GM12878 (cell line): ENCODE data around the gene GGCT. TPM values are rescaled to one million over a fixed set of nuclear protein-coding genes. Genes with fewer than 3 reads are reported as not detected.
A peak's percentile ranks its signal among the peaks of the same experiment; 100 is the strongest.

ENCODE experiments used
- ASH2L ChIP-seq: fragments of 300-600, 200-600 bp; sonication (generic); IDR thresholded peaks from 2 replicates; pipeline ENCODE4 v1.6.1; 2017; ENCODE audit warnings: low read depth, mild to moderate bottlenecking, borderline replicate concordance
- BCL3 ChIP-seq: IDR thresholded peaks from 2 replicates; pipeline ENCODE4 v1.6.1; 2011; ENCODE audit warnings: borderline replicate concordance, low read depth, mild to moderate bottlenecking, moderate library complexity, low read length; ENCODE audit not compliant: insufficient read depth, poor library complexity, severe bottlenecking
- CREM ChIP-seq: IDR thresholded peaks from 2 replicates; pipeline ENCODE4 v1.6.1; 2014; ENCODE audit warnings: antibody characterized with exemption, low read depth
- ETV6 ChIP-seq, 2 experiments: fragments of 450-650 bp in 1 of 2; IDR thresholded peaks in 1 of 2; conservative IDR thresholded peaks in 1 of 2; 2 replicates each; pipeline ENCODE4 v1.6.1; 2014; ENCODE audit warnings: antibody characterized with exemption in 1 of 2, borderline replicate concordance in 1 of 2, low read depth in 1 of 2, mild to moderate bottlenecking in 1 of 2, moderate library complexity in 1 of 2
- HDAC6 ChIP-seq: fragments of 200-600 bp; sonication (generic); IDR thresholded peaks from one replicate; pipeline ENCODE4 v1.8.0; 2017; ENCODE audit warnings: antibody characterized with exemption; ENCODE audit not compliant: unreplicated experiment
- MYC ChIP-seq: IDR thresholded peaks from 2 replicates; pipeline ENCODE4 v1.6.1; 2011; ENCODE audit warnings: mild to moderate bottlenecking, low read length, moderate library complexity, inconsistent platforms; ENCODE audit not compliant: insufficient read depth, insufficient replicate concordance, insufficient read length, severe bottlenecking
- POLR2AphosphoS2 ChIP-seq: IDR thresholded peaks from 2 replicates; pipeline ENCODE4 v1.6.1; 2011; ENCODE audit warnings: low read depth, mild to moderate bottlenecking, low read length, improper control_type of control experiment, moderate library complexity
- SMAD5 ChIP-seq: IDR thresholded peaks from 2 replicates; pipeline ENCODE4 v1.6.1; 2016; ENCODE audit warnings: antibody characterized with exemption, low read depth
- polyA plus RNA-seq, 11 experiments: library from polyadenylated mRNA; depleted of rRNA in 4 of 11; unstranded in 6 of 11; stranded (reverse) in 5 of 11; fragments of >200 nt; fragmentation: Nextera tagmentation in 4 of 11; fragmentation: Illumina TruSeq in 1 of 11; extraction: Ambion mirVana in 4 of 11; extraction: Trizol in 1 of 11; gene quantifications; 1 replicate in 1 of 11; 2 replicates in 10 of 11; pipeline versions ENCODE4 v1.2.1 to v1.2.3, GENCODE V29; 2011 to 2016; ENCODE audit warnings: inconsistent platforms in 2 of 11, missing spikeins in 2 of 11, low read depth in 1 of 11
- total RNA-seq, 4 experiments: library from RNA; depleted of rRNA in 3 of 4; stranded (reverse); fragments of >200 nt in 3 of 4; fragmentation: Illumina TruSeq in 1 of 4; extraction: Trizol in 1 of 4; gene quantifications; 2 replicates each; pipeline versions ENCODE4 v1.2.1 to v1.2.3, GENCODE V29; 2013 to 2021
- TF ChIP-seq, protein P1 (sequence below): IDR thresholded peaks from 2 replicates; pipeline ENCODE4 v1.6.1; 2011; ENCODE audit warnings: mild to moderate bottlenecking, low read depth, low read length, moderate library complexity; ENCODE audit not compliant: insufficient replicate concordance
- TF ChIP-seq, protein P2 (sequence below): fragments of 450-650 bp; IDR thresholded peaks from 2 replicates; pipeline ENCODE4 v1.6.1; 2017; ENCODE audit warnings: mild to moderate bottlenecking, moderate library complexity
- TF ChIP-seq, protein P3 (sequence below): fragments of 450-650 bp; IDR thresholded peaks from 2 replicates; pipeline ENCODE4 v1.6.1; 2017; ENCODE audit warnings: mild to moderate bottlenecking, low read depth, inconsistent platforms; ENCODE audit not compliant: poor library complexity, severe bottlenecking
- TF ChIP-seq, protein P4 (sequence below): fragments of 450-650 bp; IDR thresholded peaks from 2 replicates; pipeline ENCODE4 v1.6.1; 2018; ENCODE audit warnings: borderline replicate concordance, mild to moderate bottlenecking; ENCODE audit not compliant: partially characterized antibody
- TF ChIP-seq, protein P5 (sequence below): IDR thresholded peaks from 2 replicates; pipeline ENCODE4 v1.6.1; 2012; ENCODE audit warnings: low read depth, low read length, improper control_type of control experiment

Gene GGCT
- total and polyA plus RNA-seq, 10 of the 15 experiments (the other 5 are each of a cell fraction or from before 2014, with no cell fraction given), result 57.0 to 215 (median 92.3) TPM

DNA sequence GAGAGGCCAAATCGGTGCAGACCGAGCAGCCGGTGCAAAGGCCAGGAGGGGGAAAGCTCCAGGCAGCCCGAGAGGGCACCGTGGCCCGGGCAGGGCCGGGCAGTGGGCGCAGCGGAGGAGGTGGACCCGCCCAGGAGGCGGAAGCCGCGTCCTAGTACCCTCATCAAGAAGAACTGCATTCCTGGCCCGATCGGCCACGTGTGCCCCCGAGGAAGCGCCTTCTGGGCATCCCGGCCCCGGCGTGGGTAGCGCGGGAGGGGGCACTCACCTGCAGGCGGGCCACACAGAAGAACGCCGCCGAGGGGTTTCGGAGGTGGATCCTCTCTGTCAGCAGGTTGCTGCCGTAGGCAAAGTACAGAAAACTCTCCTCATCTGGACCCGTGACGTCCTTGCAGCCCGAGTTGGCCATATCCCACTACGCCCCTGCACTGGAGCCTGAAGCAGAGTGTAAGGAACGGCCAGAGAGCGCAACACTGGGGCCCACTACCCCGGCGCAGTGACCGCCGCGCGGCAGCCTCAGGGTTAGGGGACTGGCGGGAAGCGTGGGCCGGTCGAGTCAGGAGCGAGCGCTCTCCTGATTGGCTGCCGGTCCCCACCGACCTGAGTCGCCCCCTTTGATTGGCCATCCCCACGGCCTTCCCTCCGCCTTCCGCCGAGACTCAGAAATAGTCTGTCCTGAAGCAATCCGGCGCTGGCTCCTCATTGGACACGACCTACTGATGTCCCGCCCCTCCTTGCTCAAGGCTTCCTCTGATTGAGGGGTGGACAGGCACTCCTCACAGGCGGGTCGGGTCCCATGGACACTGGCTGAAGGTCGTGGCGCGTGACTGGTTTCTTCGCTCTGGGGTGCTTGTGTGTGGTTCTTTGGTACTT lies at the start of gene GGCT (continued):
- TF ChIP-seq, protein P1, sequence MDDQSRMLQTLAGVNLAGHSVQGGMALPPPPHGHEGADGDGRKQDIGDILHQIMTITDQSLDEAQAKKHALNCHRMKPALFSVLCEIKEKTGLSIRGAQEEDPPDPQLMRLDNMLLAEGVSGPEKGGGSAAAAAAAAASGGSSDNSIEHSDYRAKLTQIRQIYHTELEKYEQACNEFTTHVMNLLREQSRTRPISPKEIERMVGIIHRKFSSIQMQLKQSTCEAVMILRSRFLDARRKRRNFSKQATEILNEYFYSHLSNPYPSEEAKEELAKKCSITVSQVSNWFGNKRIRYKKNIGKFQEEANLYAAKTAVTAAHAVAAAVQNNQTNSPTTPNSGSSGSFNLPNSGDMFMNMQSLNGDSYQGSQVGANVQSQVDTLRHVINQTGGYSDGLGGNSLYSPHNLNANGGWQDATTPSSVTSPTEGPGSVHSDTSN, result peak; percentile 61
- TF ChIP-seq POLR2AphosphoS2 (peak; percentile 77; the same call in 1 of the 2 replicates), HDAC6 (no peak), MYC (peak; percentile 59), ETV6 (conservative IDR thresholded peaks at IDR 0.05 in 1 of 2, IDR thresholded peaks at IDR 0.05 in 1 of 2; ENCODE audit: borderline replicate concordance in 1 of 2, low read depth in 1 of 2) (no peak), SMAD5 (peak; percentile 89), BCL3 (peak; percentile 33), CREM (peak; percentile 38; the same call in 1 of the 2 replicates), ASH2L (no peak)
- TF ChIP-seq, protein P2, sequence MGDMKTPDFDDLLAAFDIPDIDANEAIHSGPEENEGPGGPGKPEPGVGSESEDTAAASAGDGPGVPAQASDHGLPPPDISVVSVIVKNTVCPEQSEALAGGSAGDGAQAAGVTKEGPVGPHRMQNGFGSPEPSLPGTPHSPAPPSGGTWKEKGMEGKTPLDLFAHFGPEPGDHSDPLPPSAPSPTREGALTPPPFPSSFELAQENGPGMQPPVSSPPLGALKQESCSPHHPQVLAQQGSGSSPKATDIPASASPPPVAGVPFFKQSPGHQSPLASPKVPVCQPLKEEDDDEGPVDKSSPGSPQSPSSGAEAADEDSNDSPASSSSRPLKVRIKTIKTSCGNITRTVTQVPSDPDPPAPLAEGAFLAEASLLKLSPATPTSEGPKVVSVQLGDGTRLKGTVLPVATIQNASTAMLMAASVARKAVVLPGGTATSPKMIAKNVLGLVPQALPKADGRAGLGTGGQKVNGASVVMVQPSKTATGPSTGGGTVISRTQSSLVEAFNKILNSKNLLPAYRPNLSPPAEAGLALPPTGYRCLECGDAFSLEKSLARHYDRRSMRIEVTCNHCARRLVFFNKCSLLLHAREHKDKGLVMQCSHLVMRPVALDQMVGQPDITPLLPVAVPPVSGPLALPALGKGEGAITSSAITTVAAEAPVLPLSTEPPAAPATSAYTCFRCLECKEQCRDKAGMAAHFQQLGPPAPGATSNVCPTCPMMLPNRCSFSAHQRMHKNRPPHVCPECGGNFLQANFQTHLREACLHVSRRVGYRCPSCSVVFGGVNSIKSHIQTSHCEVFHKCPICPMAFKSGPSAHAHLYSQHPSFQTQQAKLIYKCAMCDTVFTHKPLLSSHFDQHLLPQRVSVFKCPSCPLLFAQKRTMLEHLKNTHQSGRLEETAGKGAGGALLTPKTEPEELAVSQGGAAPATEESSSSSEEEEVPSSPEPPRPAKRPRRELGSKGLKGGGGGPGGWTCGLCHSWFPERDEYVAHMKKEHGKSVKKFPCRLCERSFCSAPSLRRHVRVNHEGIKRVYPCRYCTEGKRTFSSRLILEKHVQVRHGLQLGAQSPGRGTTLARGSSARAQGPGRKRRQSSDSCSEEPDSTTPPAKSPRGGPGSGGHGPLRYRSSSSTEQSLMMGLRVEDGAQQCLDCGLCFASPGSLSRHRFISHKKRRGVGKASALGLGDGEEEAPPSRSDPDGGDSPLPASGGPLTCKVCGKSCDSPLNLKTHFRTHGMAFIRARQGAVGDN, result 0 out of 2 replicates have a peak, but pooled peaks have one; percentile 12
- TF ChIP-seq, protein P3, sequence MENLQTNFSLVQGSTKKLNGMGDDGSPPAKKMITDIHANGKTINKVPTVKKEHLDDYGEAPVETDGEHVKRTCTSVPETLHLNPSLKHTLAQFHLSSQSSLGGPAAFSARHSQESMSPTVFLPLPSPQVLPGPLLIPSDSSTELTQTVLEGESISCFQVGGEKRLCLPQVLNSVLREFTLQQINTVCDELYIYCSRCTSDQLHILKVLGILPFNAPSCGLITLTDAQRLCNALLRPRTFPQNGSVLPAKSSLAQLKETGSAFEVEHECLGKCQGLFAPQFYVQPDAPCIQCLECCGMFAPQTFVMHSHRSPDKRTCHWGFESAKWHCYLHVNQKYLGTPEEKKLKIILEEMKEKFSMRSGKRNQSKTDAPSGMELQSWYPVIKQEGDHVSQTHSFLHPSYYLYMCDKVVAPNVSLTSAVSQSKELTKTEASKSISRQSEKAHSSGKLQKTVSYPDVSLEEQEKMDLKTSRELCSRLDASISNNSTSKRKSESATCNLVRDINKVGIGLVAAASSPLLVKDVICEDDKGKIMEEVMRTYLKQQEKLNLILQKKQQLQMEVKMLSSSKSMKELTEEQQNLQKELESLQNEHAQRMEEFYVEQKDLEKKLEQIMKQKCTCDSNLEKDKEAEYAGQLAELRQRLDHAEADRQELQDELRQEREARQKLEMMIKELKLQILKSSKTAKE, result peak; percentile 26
- TF ChIP-seq, protein P4, sequence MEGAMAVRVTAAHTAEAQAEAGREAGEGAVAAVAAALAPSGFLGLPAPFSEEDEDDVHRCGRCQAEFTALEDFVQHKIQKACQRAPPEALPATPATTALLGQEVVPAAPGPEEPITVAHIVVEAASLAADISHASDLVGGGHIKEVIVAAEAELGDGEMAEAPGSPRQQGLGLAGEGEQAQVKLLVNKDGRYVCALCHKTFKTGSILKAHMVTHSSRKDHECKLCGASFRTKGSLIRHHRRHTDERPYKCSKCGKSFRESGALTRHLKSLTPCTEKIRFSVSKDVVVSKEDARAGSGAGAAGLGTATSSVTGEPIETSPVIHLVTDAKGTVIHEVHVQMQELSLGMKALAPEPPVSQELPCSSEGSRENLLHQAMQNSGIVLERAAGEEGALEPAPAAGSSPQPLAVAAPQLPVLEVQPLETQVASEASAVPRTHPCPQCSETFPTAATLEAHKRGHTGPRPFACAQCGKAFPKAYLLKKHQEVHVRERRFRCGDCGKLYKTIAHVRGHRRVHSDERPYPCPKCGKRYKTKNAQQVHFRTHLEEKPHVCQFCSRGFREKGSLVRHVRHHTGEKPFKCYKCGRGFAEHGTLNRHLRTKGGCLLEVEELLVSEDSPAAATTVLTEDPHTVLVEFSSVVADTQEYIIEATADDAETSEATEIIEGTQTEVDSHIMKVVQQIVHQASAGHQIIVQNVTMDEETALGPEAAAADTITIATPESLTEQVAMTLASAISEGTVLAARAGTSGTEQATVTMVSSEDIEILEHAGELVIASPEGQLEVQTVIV, result peak; percentile 65
- TF ChIP-seq, protein P5, sequence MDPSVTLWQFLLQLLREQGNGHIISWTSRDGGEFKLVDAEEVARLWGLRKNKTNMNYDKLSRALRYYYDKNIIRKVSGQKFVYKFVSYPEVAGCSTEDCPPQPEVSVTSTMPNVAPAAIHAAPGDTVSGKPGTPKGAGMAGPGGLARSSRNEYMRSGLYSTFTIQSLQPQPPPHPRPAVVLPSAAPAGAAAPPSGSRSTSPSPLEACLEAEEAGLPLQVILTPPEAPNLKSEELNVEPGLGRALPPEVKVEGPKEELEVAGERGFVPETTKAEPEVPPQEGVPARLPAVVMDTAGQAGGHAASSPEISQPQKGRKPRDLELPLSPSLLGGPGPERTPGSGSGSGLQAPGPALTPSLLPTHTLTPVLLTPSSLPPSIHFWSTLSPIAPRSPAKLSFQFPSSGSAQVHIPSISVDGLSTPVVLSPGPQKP, result no peak
